Skeletal muscle satellite cell (primary cell): Measurements from ENCODE around the gene MYZAP.

Experiments
- H3K27me3 ChIP-seq: 2 replicates; pipeline ENCODE4 v1.7.0; 2013; ENCODE audit warnings: low read length; ENCODE audit not compliant: control insufficient read depth, insufficient read depth
- H3K36me3 ChIP-seq: 2 replicates; pipeline ENCODE4 v1.7.0; 2013; ENCODE audit warnings: mild to moderate bottlenecking, control low read depth, low read length; ENCODE audit not compliant: insufficient read depth
- H3K4me1 ChIP-seq: 2 replicates; pipeline ENCODE4 v1.7.0; 2013; ENCODE audit warnings: low read length; ENCODE audit not compliant: control insufficient read depth, insufficient read depth
- H3K4me2 ChIP-seq: 2 replicates; pipeline ENCODE4 v1.7.0; 2013; ENCODE audit warnings: mild to moderate bottlenecking, low read length
- H3K4me3 ChIP-seq: 2 replicates; pipeline ENCODE4 v1.7.0; 2013; ENCODE audit warnings: low read length
- H3K9ac ChIP-seq: 2 replicates; pipeline ENCODE4 v1.7.0; 2013; ENCODE audit warnings: mild to moderate bottlenecking, low read depth, low read length, moderate library complexity
- H3K9me3 ChIP-seq: replicated peaks from 2 replicates; pipeline ENCODE4 v1.7.0; 2013; ENCODE audit warnings: mild to moderate bottlenecking, control low read depth, low read length

The MYZAP gene

DNA sequence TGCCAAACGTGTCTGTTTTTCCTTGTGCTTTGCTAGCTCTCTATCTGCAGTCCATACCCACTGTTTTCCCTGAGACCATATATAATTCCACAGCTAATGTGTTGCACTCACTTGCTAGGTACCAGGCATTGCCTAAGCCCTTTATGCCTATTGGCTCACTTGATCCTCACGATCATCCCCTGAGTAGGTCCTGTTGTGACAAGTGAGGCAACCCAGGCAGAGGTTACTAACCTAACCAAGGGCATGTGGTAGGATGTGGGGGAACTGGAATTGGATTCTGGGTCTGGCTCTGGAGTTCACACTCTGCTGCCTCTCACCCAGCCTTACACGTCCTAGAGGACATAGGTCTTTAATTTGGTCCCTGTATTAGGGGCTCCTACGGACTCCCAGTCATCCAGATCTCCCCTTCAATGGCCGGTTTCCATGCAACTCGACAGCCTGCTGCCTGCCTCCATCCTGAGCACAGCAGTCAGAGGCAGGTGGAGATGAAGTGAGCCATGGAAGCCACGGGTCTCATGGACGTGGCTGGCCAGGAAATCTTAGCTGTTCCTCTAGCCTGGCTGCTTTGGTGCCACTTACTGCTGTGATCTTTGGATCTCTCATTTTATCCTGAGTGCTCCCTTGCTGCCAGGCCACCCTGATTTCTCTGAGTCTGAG, 38.9 kb upstream of the MYZAP start:
- Histone ChIP-seq H3K4me1 (peaks cover 43% of the 10 kb centered on the region), H3K9ac (no peak overlapping the region), H3K4me2 (no peak overlapping the region), H3K9me3 (no peaks in the 10 kb centered on the region), H3K27me3 (no peaks in the 10 kb centered on the region), H3K4me3 (no peak overlapping the region), H3K36me3 (no peaks in the 10 kb centered on the region)

DNA sequence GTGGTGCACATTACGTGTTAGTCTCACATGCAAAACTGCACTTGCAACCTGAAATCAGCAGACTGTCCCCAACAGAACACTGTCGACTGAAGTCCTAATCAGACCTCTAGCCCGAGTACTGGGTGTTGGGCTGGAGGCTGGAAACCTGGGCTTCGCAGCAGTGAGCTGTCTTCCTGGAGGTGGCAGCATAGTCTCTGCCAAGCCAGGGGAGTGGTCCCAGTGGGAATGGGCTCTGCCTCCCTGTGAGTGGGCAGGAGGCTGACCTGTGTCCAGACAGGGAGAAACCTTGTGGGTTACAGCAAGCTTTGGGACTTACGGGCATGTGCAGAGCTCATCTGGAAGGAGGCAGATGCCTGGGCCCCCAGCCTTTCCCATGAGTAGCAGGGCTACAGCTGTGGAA, 38.2 kb upstream of the MYZAP start:
- Histone ChIP-seq H3K9ac (no peak overlapping the region), H3K4me2 (no peak overlapping the region), H3K9me3 (no peaks in the 10 kb centered on the region), H3K27me3 (no peaks in the 10 kb centered on the region), H3K4me3 (no peak overlapping the region), H3K36me3 (no peaks in the 10 kb centered on the region), H3K4me1 (peaks cover 43% of the 10 kb centered on the region)

DNA sequence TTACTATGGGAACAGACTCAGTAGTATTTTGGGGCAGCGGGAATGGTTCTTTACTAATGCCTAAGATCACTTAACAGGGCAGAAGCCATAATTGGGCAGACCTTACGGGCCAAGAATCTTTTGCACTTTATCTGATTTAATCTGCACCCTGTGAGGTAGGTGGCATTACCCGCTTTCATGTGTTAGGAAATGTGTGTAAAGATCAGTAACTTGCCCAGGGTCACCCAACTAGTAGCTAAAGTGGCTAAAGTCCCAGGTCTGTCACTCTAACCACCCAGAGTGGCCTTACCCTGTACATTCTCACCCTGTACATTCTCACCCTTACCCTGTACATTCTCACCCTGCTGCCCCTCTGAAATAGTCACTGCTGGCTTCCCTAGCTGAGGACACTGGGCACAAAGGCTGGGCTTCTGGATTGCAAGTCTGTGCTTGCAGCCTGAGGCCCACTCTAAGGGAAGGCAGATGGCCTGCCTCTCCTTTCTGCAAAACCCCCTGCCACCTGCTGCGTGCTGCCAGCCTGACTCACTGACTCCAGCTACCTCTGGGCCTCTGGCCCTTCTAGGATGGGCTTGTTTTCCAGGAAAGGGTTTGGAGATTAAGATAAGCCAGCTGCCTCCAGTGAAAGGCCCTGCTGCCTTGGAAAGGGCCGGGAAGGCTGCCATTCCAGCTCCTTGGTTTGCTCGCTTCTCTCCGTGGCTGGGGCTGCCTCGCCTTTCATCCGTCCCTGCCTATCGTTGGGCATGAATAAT, 37.5 kb upstream of the MYZAP start:
- Histone ChIP-seq H3K4me3 (no peak overlapping the region), H3K36me3 (no peaks in the 10 kb centered on the region), H3K4me1 (peaks cover 43% of the 10 kb centered on the region), H3K9me3 (no peaks in the 10 kb centered on the region), H3K9ac (no peak overlapping the region), H3K27me3 (no peaks in the 10 kb centered on the region), H3K4me2 (no peak overlapping the region)

DNA sequence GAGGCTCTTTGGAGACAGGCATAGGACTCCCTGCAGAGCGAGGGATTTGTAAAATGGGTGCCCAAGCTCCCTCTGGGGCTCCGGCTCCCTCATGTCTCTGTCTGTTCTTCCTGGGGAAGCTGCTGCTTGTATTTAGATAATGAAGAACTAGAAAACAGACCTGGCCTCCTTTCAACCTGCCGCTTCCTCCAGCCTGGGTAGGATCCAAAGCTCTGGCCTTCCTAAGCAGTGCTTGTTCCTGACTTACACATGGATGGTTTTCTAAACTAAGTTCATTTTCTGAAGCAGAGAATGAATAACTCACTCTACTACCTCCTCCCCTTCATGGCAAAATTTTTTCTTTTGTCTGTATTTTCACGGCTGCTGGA, 36.9 kb upstream of the MYZAP start:
- no peaks in the 10 kb centered on the region for H3K9me3 ChIP-seq
- H3K4me2 ChIP-seq: peak overlapping the region; percentile 10
- peaks cover 43% of the 10 kb centered on the region for H3K4me1 ChIP-seq
- H3K4me3 ChIP-seq: no peak overlapping the region
- H3K9ac ChIP-seq: no peak overlapping the region
- H3K36me3 ChIP-seq: no peaks in the 10 kb centered on the region
- no peaks in the 10 kb centered on the region for H3K27me3 ChIP-seq

DNA sequence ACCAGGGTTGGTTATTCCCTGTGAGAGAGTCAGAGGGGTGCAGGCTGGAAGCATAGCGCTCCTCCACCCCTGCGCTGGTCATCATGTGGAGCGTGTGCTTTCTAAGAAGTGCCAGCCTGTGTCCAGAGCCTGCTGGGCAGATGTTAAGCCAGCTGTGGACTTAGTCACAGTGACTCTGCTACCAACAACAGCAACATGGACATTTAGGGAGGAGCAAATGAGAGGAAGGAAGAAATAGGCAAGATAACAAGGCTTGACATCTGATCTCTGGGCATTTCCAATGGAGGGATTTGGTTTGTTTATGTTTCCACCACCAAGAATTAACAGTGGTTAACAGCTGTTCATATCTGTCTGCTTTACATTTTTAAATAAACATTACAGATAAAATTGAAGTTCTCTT, 36.4 kb upstream of the MYZAP start:
- no peak overlapping the region for H3K9ac ChIP-seq
- peaks cover 43% of the 10 kb centered on the region for H3K4me1 ChIP-seq
- no peaks in the 10 kb centered on the region for H3K36me3 ChIP-seq
- no peak overlapping the region for H3K4me3 ChIP-seq
- no peaks in the 10 kb centered on the region for H3K27me3 ChIP-seq
- H3K4me2 ChIP-seq: peak overlapping the region; percentile 10
- H3K9me3 ChIP-seq: no peaks in the 10 kb centered on the region

DNA sequence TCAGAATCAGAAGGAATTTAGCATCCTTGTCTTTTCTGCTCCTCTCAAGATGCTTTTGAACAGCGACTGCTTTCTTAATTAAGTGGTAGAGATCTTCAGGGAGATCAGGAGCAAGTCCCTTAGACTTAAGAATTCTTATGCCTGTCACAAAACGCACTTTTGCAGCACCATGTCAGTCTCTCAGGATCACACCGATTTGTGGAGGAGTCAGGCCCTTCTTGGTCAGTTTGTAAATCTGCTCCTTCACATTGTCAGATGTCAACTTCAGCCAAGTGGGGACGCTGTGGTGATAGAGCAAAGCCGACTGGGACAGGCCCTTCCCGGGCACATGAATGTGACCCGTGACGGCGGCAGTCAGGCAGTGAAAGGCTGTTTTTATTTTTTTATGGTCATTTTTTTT, 35.7 kb upstream of the MYZAP start:
- no peak overlapping the region for H3K9ac ChIP-seq

DNA sequence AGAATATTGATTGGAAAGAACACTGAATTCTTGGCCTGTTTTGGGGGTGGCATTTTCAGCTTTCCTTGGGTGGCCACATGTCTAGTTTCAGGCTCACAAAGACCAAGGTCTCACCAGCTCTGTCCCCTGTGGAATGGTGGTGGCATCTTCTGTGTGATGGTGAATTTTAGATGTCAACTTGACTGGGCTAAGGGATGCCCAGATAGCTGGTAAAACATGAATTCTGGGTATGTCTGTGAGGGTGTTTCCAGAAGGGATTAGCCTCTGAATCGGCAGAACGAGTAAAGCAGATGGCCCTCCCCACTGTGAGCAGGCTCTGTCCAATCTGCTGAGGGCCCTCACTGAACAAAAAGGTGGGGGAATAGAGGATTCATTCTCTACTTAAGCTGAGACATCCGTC, 34.4 kb upstream of the MYZAP start:
- no peaks in the 10 kb centered on the region for H3K9me3 ChIP-seq

More for the DNA sequence above, 35.7 kb upstream of the MYZAP start:
- Histone ChIP-seq H3K4me3 (no peak overlapping the region), H3K9me3 (no peaks in the 10 kb centered on the region), H3K27me3 (no peaks in the 10 kb centered on the region), H3K4me2 (peak overlapping the region; percentile 10), H3K36me3 (no peaks in the 10 kb centered on the region), H3K4me1 (peaks cover 38% of the 10 kb centered on the region)

DNA sequence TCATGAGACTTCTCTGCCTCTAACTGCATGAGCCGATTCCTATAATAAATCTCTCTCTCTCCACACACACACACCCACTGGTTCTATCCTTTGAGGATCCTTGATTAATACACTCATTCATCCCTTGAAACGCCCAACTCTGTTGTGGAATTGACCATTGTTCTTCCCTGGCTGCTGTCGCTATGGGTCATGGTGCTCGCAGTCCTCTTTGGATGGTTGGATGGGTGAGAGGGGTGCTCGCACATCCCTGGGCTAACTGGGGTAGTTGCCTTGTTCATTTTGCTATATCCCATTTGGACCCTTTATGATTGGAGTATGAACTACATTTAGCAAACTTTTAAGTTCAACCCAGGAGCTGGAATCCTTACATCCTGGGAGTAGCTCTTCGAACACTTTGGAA, 33.9 kb upstream of the MYZAP start:
- no peak overlapping the region for H3K4me3 ChIP-seq
- no peaks in the 10 kb centered on the region for H3K9me3 ChIP-seq
- H3K36me3 ChIP-seq: no peaks in the 10 kb centered on the region
- no peak overlapping the region for H3K4me2 ChIP-seq
- H3K4me1 ChIP-seq: peaks cover 29% of the 10 kb centered on the region
- H3K27me3 ChIP-seq: peaks cover 3% of the 10 kb centered on the region
- H3K9ac ChIP-seq: no peak overlapping the region

More for the DNA sequence above, 34.4 kb upstream of the MYZAP start:
- no peak overlapping the region for H3K4me2 ChIP-seq
- H3K36me3 ChIP-seq: no peaks in the 10 kb centered on the region
- no peak overlapping the region for H3K4me3 ChIP-seq
- no peaks in the 10 kb centered on the region for H3K27me3 ChIP-seq
- H3K4me1 ChIP-seq: peaks cover 31% of the 10 kb centered on the region
- no peak overlapping the region for H3K9ac ChIP-seq

DNA sequence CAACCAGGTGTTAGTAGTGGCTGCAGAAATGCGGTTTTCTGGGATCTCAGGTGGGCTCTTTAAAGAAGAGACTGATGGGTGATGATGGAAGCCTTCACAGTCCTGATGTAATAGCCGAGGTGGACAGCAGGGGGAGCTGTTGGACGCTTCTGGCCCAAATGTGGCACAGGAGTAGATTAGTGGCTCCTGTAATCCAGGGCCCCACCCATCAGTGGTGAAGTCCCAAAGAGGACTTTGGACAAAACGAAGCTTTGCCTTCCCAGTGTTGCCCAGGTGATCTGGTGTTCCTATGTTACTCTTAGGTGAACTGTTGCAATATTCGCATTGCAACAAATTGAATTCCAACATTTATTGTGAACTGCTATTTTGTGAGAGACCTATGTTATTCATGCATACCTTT, 31.8 kb upstream of the MYZAP start:
- Histone ChIP-seq H3K36me3 (no peaks in the 10 kb centered on the region), H3K9ac (no peak overlapping the region), H3K4me1 (peaks cover 20% of the 10 kb centered on the region), H3K27me3 (peaks cover 9% of the 10 kb centered on the region), H3K4me3 (no peak overlapping the region), H3K4me2 (no peak overlapping the region), H3K9me3 (no peaks in the 10 kb centered on the region)

DNA sequence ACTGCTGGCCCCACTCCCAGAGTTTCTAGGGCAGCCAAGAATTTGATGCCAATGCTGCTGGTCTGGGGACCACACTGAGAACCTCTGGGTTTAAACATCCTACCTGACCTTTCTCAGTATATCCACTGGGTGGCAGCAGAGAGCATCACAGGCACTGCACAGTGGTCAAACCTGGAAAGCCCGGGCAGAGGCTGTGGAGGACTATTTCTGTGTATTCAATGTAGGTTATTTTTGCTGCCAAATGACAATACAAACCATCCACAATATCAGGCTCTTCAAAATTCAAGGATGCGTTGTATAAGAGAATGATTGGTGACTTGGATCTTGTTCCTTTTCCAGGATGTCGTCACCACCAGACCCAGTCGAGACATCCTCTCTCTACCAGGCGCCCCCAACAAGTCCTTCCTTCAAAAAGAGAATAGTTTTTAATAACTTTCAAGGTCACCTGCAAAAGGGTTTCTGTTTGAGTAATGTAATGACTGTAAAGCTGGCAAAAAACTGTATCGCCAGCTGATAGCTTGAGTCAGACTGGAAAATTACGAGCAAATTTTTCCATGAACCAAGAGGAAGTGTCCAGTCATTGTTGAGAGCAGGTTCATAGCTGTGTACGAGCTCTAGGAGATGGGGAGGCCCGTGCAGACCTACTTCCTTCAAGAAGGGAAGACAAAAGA, 30.5 kb upstream of the MYZAP start:
- no peaks in the 10 kb centered on the region for H3K9me3 ChIP-seq
- H3K4me2 ChIP-seq: no peak overlapping the region
- H3K36me3 ChIP-seq: no peaks in the 10 kb centered on the region
- peaks cover 7% of the 10 kb centered on the region for H3K4me1 ChIP-seq
- H3K9ac ChIP-seq: no peak overlapping the region
- peaks cover 9% of the 10 kb centered on the region for H3K27me3 ChIP-seq
- H3K4me3 ChIP-seq: no peak overlapping the region

DNA sequence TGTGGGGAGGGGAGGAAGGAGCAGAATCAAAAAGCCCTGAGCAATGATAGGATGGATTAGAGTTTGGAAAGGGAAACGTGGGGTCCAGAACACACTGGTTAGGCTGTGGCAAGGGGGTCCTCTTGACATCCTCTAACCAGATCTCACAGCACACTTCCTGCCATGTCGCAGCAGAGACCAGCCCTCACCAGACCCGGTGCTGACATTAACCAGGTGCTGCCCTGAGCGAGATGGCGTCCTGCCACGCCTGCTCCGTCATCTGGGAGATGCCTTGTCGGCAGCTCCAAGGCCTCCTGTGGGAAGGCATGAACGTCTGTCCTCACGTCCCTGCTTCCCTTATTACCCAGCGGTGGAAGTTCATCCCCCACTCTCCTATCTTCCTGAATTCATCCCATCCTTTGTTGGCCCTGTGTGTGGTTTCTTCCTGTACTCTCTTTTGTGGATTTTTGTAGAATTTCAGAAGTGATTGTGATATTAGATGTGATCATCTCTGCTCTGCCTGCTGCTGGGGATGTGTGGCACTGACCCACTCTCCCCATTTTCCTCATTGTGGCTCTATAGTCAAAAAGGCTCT, 29.4 kb upstream of the MYZAP start:
- H3K4me1 ChIP-seq: peaks cover 6% of the 10 kb centered on the region
- no peak overlapping the region for H3K9ac ChIP-seq
- no peak overlapping the region for H3K4me2 ChIP-seq
- H3K36me3 ChIP-seq: no peaks in the 10 kb centered on the region
- H3K27me3 ChIP-seq: peaks cover 9% of the 10 kb centered on the region
- H3K4me3 ChIP-seq: no peak overlapping the region
- no peaks in the 10 kb centered on the region for H3K9me3 ChIP-seq
